ENCODE measurements around the gene DGKE. TPM values are rescaled to one million over a fixed set of nuclear protein-coding genes. Genes with fewer than 3 reads are reported as not detected.

Gene DGKE
- total and polyA plus RNA-seq, 2 of the 13 experiments (the other 11 are each of a cell fraction or from before 2014, with no cell fraction given) = 3.2 to 5.3 TPM

- no peak for ATAC-seq
- Histone ChIP-seq H2AFZ (ENCODE audit: low read length) (no peak overlapping the region), H3K36me3 (replicated peaks in 1 of 2; ENCODE audit: control insufficient read depth in 1 of 2, insufficient read depth in 2 of 2, low read length in 2 of 2) (no peaks in the 10 kb centered on the region), H3K9ac (ENCODE audit: insufficient read depth, low read depth, low read length) (no peak overlapping the region), H3K27ac (ENCODE audit: extremely low read length, insufficient read depth, low read length) (no peak overlapping the region), H3K4me2 (ENCODE audit: low read depth, low read length) (no peak overlapping the region), H3K4me3 (replicated peaks in 1 of 3; ENCODE audit: insufficient read depth in 1 of 3, low read depth in 2 of 3, low read length in 3 of 3) (no peak overlapping the region), H3K4me1 (ENCODE audit: insufficient read depth, low read length) (peaks cover 25% of the 10 kb centered on the region), H3K79me2 (ENCODE audit: insufficient read depth, low read length) (no peaks in the 10 kb centered on the region), H4K20me1 (ENCODE audit: insufficient read depth, low read length) (no peaks in the 10 kb centered on the region), H3K9me3 (ENCODE audit: low read length) (no peaks in the 10 kb centered on the region), H3K27me3 (ENCODE audit: control insufficient read depth in 1 of 2, insufficient read depth in 2 of 2, low read length in 2 of 2) (peaks cover 0 to 27% of the 10 kb centered on the region in 2 experiments; a peak in 3 of 5 replicates)
- CTCF ChIA-PET (ENCODE audit: low intra/inter-chr PET ratio, low total read pairs) = no interaction called here
- intact Hi-C loops (cut with micrococcal nuclease; ENCODE audit: unreplicated experiment) (no loop called here), in situ Hi-C loops (cut with HindIII; ENCODE audit: extremely low pct_ligation_motif_present, low pct_unique_long_range_greater_than_20kb) (no loop called here)
- BruUV-seq (replicated peaks) = no TSS peak
- FAIRE-seq = no peak
- DNase-seq (ENCODE audit: low spot score) = no peak
- POLR2A ChIA-PET = no interaction called here
- WGBS (ENCODE audit: low lambda C conversion rate) = 68% methylated on average over 2 of the region's 2 CpGs
- no peak for TF ChIP-seq ARID5B (CRISPR knock-in tag; IDR thresholded peaks at IDR 0.05)
- TF ChIP-seq NFE2L1 (CRISPR knock-in tag; IDR thresholded peaks at IDR 0.05; ENCODE audit: borderline replicate concordance) = no peak
- TF ChIP-seq ZIK1 (CRISPR knock-in tag; IDR thresholded peaks at IDR 0.05; ENCODE audit: borderline replicate concordance, low read depth) = no peak
- TF ChIP-seq ZNF552 (CRISPR knock-in tag; IDR thresholded peaks at IDR 0.05; ENCODE audit: borderline replicate concordance) = no peak
- no peak for TF ChIP-seq LBX2 (CRISPR knock-in tag; IDR thresholded peaks at IDR 0.05; ENCODE audit: borderline replicate concordance)
- no peak for TF ChIP-seq PAF1 (CRISPR knock-in tag; IDR thresholded peaks at IDR 0.05)
- no peak for TF ChIP-seq TERF1 (CRISPR knock-in tag; IDR thresholded peaks at IDR 0.05)
- no peak for TF ChIP-seq GLI4 (CRISPR knock-in tag; IDR thresholded peaks at IDR 0.05; ENCODE audit: borderline replicate concordance)
- no peak for TF ChIP-seq THAP9 (CRISPR knock-in tag; IDR thresholded peaks at IDR 0.05; ENCODE audit: borderline replicate concordance)
- TF ChIP-seq THAP7 (CRISPR knock-in tag; IDR thresholded peaks at IDR 0.05) = no peak
- TF ChIP-seq ZNF207 (IDR thresholded peaks at IDR 0.05; ENCODE audit: borderline replicate concordance) = peak; percentile 55; the same call in 1 of the 2 replicates
- no peak for TF ChIP-seq SOX13 (IDR thresholded peaks at IDR 0.05)
- no peak for TF ChIP-seq SOX13 (CRISPR knock-in tag; conservative IDR thresholded peaks at IDR 0.05 in 1 of 2, IDR thresholded peaks at IDR 0.05 in 1 of 2)
- TF ChIP-seq FOSL2 (CRISPR knock-in tag; IDR thresholded peaks at IDR 0.05) = no peak
- no peak for TF ChIP-seq ZC3H13 (CRISPR knock-in tag; IDR thresholded peaks at IDR 0.05)
- no peak for TF ChIP-seq ZNF781 (CRISPR knock-in tag; IDR thresholded peaks at IDR 0.05; ENCODE audit: borderline replicate concordance, not compliant biosample characterization)
Measured at GRCh38 chr17:56810343-56810742, 23.6 kb upstream of the DGKE start.

Measured in HepG2 (cell line).